Activated CD8-positive, alpha-beta memory T cell treated with anti-CD3 and anti-CD28 coated beads for 36 hours (primary cell): ENCODE results near the gene ADARB1. TPM values are rescaled to one million over a fixed set of nuclear protein-coding genes. Genes with fewer than 3 reads are reported as not detected.

Experiments
- CTCF ChIA-PET: fragments of 350-600 bp; sonication (Branson Sonifier 250); formaldehyde crosslinking; loops from one replicate; lab custom pipeline; 2021; ENCODE audit warnings: antibody characterized with exemption; lab: Charles Lee
- POLR2A ChIA-PET: fragments of 350-600 bp; sonication (Branson Sonifier 250); formaldehyde crosslinking; loops from one replicate; lab custom pipeline; 2021; ENCODE audit warnings: antibody characterized with exemption; lab: Charles Lee
- total RNA-seq, 2 experiments: library from RNA; stranded (reverse); gene quantifications; one replicate each; pipeline ENCODE4 v1.2.3, GENCODE V29; 2021

The ADARB1 gene
- total RNA-seq, 2 experiments from 2014 or later, result 34.9 to 35.4 TPM

DNA sequence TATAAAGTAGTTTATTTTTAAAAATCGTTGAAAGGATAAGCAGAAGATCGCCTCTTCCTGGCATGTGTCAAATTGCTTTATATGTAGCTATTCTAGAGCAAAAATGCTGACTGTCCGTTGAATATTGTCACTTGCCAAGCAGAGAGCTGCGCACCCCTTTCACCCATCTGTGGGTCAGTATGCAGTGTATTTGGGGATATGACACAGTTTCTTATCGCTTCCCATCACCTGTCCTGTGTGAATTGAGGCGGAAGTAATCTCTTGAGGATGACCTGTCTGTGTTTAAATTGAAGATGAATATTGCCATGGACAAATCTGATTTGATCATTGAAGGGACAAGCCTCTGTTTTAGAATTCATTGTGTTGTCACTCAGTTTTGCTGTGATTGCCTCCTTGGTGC is 161.1 kb downstream of the ADARB1 start:
- POLR2A ChIA-PET, result no interaction called here
- CTCF ChIA-PET, result no interaction called here

DNA sequence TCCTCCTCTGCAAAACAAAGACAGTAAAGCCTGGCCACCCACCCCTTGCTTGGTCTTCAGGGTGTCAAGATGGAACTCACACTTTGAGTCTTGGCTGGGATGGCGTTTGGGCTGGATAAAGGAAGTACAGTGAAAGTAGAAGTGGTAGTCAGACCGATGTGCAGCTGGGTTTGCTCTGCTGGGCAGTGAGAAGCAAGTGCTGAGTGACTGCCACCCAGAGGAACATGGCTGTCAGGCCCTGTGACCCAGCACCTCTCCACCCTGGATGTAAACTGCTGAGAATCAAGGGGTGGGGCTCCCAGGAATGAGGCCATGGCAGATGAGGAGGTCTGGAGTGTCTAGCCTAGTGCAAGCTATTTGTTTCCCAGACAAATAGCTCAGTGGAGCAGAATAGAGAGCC is 162.1 kb downstream of the ADARB1 start:
- ChIA-PET CTCF (no interaction called here), POLR2A (no interaction called here)

DNA sequence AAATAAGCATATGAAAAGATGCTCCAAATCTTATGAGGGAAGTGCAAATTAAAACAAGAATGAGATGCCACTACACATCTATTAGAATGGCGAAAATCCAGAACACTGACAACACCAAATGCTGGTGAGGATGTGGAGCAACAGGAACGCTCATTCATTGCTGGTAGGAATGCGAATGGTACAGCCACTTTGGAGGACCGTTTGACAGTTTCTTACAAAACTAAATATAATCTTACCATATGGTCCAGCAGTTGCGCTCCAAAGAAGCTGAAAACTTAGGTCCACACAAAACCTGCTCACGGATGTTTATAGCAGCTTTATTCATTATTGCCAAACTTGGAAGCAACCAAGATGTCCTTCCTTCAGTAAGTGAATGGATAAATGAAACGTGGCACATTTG is 163.0 kb downstream of the ADARB1 start:
- ChIA-PET POLR2A (no interaction called here), CTCF (no interaction called here)

DNA sequence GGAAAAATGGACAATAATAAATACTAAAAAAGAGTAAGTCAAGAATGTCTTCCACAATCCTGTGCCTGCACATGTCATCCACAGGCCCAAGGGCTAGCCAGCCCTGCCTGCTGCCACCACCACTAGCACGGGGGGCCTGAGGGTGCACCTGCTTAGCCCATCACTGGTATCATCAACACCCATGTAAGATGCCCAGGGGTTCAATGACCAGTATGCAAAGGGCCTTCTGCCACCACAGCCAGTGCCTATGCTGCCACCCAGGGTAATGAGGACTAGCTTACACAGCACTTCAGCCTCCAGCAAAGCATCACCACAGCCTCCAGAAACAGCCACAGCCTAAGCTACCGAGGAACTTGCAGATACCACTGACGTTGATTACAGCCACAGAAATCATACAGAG is 167.0 kb downstream of the ADARB1 start:
- CTCF ChIA-PET, result no interaction called here
- POLR2A ChIA-PET, result no interaction called here

DNA sequence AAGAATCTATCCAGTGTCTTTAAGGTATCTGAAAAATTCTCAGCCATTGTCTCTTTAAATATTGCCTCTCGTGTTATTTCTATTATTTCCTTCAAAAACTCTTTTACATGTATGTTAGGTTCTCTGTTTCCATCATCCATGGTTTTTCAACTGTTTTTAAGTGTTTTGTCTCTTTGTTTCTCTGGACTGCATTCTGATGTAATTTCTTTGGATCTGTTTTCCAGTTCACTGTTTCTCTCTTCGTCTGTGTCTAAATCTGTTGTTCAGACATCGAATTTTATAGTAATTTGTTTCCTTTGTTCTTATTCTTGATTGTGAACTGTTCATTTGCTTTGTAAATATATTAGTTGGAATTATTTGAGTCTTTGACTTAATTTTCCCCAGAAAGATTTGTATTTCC is 169.2 kb downstream of the ADARB1 start:
- ChIA-PET POLR2A (no interaction called here), CTCF (no interaction called here)

DNA sequence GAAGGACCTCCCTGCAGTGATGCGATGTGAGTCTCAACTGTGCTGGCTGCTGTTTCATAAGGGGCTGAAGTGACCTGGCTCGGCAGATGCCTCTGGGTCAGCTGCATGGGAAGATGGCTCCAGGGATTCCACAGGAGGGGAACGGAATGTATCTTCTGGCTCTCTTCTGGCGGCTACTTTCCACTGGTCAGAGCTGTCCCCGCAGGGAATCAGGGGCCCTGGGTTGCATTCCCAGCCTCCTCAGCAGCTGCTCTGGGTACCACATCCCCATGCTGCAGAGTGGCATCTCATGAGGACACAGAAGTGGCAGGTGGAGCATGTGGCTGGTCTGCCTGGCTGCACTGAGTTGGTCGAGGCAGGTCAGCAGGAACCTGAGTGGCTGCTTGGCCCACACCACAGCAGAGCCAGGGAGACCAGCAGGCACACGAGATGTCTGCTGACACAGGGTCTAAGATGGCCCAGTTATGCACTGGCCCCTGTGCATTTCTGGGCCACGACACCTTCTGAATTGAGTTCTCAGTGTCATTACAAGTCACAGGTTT is 170.5 kb downstream of the ADARB1 start:
- CTCF ChIA-PET, result no interaction called here

DNA sequence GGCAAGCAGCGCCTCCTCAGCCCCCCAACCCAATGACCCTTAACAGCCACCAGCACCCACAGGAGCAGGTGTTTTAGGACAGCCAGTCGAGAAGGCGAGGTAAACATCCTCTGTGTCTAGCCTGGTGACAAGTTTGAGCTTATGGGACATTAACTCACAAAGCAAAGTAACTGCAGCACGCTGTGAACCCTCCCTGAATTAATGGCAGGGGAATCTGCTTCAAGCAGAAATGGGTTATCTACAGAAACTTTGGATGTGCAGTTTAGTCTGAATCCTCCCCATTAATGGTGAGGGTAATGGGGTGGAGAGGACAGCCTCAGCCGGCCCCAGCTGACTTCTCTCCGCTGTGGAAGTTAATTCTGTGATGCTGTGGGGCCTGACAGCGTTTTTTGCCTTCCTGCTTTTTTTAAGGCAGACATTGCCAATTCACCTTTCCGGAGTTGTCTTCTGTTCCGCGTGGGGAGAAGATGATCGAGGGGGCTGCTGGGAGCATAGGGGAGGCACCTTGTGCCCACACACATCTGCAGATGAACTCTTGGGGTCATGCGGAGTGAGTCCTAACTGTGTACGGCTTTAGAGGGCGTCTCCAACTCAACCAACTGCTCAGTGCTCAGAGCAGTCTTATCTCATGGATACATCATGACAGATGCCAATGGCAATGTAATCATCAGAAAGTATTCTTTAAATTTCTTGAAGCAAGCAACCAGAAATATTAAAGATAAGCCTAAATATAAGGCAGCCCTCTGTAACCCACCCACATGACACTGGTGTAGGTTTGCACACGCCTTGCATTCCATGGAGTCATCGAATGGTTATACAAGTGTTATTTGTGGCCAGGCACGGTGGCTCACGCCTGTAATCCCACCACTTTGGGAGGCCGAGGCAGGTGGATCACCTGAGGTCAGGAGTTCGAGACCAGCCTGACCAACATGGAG is 172.3 kb downstream of the ADARB1 start:
- ChIA-PET POLR2A (no interaction called here), CTCF (no interaction called here)

More for the DNA sequence above, 170.5 kb downstream of the ADARB1 start:
- POLR2A ChIA-PET, result no interaction called here

DNA sequence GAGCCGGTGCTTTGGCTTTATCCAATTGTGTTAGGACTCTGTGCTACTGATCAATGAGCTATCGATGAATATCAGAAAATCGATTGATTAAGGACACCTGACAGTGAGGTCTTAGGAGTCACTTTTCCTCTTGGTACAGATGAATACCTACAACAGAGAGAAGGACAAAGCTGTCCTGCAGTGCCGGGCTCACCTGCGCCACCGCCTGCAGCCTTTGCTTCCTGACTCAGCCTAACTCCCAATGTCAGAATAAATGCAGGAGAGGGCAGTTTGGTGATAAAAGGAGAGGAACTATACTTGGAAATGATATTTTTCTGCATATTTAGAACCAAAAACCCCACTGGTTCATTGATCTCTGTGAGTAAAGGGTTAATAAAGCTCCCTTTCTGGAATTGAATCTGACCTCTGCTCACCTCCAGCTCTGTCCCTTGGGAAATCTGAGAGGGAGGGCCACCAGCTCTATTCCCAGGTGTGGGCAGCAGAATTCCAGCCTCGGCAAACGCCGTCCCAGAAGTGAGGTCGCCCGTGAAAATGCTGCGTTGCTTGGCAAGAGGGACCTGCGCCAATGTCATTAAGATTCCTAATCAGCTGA is 174.0 kb downstream of the ADARB1 start:
- ChIA-PET POLR2A (no interaction called here), CTCF (no interaction called here)

DNA sequence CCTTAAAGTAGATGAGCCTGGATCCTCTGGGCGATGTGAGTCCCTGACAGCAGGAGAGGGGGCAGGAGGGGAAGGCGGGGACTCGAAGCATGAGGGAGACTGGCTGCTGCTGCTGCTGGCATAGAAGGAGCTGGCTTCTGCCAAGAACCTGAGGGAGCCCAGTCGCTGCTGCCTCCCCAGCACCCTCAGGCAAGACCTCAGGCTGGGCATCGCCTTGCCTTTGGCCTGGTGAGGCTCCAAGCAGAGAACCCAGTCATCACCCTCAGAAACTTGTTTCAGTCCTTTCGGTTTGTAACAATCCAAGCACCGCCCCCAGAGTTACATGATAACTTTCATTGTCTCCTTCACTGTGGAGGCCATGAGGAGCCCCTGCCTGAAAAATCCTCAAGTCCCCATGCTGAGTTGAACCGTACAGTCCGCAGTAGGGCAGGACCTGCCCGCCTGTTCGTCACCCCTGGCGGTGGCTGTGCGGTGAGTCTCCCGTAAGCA is 174.6 kb downstream of the ADARB1 start:
- POLR2A ChIA-PET, result interaction anchor here (0.6 kb wide), 1 partner anchor 25 kb away, joined by 3 read pairs; no protein-coding TSS in a partner anchor
- CTCF ChIA-PET, result no interaction called here

DNA sequence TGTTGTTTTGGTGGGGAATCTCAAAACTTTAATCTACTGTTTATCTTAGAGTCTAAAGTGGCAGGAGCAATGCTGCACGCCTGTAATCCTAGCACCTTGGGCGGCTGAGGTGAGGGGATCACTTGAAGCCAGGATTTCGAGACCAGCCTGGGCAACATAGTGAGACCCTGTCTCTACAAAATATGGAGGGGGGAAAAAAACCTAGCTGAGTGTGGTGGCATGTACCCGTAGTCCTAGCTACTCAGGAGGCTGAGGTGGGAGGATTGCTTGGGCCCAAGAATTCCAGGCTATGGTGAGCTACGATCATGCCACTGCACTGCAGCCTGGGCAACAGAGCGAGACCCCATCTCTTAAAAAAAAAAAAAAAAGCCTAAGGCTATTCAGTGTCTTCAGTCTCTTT is 175.2 kb downstream of the ADARB1 start:
- POLR2A ChIA-PET, result no interaction called here
- CTCF ChIA-PET, result no interaction called here

DNA sequence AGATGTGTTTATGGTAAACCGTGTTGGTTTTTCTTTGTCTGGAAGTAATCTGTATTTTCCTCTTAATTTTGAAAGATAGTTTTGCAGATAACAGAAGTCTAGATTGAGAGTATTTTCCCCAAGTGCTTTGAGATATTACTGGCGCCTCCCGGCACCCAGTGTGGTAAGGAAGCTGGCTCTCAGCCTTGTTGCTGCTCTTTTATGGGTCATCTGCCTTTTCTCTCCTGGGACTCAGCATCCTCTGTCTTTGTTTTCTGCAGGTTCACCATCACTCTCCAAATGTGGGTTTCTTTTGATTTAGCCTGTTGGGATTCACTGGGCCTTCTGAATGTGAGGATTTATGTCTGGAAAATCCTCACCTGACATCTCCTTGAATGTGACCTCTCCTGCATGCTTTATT is 175.9 kb downstream of the ADARB1 start:
- POLR2A ChIA-PET, result no interaction called here
- CTCF ChIA-PET, result no interaction called here

DNA sequence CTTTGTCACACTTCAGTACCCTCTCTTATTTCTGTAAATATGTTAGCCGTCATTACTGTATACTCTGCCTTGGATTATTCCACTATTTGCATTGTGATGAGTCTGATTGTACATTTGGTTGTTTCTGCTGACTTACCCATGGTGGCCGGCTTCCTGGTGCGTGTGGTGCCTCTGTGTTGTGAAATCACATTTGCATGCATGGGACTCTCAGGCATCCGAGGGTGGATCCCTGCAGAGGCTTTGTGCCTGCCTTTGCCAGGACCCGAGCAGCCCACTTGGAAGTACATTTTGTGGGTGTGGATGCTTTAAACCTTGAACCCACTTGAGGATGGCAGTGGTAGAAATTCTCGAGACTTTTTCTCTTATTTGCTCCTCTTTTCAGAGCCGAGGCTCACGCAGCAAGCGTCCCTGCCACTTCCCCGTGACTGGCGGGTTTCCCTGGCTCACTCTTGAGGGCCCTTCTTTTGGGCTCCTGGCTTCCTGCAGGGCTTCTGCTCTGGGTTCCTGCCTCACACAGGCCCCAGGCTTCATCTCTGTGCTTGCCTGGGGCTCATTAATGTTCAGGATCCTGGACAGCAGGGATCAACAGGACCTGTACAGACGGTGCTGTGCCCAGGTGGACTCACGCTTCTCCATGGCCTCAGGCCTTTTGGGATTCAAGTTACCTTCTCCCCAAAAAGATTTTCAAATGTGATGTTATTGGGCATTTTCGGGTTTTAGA is 176.7 kb downstream of the ADARB1 start:
- ChIA-PET POLR2A (no interaction called here), CTCF (interaction anchor here (0.6 kb wide), 1 partner anchor 122 kb away, joined by 3 read pairs; no protein-coding TSS in a partner anchor)

DNA sequence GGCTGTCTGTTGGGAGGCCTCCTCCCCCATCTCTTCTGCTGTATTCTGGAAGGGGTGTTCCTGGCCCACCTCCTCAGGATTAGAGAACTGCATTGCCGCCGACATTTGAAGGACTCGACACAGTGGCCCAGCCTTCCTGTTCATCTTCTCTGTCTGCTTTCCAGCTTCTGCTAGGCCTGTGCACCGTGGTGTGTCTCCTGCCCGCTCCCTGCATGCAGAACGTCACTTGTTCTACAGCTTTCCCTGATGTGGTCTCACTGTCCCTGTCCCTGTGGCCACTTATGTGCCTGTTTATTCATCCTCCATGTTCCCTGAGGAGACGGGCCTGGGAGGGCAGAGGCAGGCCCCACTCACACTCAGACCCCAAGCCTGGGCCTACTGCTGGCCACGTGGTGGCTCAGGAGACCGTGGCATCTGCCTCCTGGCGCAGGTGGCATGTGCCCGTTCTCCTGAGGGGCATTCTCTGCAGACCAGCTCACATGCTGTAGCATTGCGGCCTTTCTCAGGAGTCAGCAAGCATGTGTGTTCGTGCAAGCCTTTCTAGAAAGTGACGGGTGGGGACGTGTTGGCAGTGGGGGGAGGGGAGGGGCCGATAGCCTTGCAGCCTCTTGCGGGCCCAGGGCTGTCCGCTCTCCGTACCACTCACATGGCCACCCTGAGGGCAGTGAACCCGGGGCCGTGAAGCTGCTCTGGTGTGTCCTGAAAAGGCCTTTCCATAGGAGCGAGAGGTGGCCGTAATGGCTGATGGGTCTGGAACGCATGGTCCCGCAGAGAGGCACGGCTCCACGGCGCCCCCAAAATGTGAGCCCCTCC is 177.5 kb downstream of the ADARB1 start:
- POLR2A ChIA-PET, result no interaction called here
- CTCF ChIA-PET, result interaction anchor here (0.6 kb wide), 1 partner anchor 123 kb away, joined by 3 read pairs; no protein-coding TSS in a partner anchor

DNA sequence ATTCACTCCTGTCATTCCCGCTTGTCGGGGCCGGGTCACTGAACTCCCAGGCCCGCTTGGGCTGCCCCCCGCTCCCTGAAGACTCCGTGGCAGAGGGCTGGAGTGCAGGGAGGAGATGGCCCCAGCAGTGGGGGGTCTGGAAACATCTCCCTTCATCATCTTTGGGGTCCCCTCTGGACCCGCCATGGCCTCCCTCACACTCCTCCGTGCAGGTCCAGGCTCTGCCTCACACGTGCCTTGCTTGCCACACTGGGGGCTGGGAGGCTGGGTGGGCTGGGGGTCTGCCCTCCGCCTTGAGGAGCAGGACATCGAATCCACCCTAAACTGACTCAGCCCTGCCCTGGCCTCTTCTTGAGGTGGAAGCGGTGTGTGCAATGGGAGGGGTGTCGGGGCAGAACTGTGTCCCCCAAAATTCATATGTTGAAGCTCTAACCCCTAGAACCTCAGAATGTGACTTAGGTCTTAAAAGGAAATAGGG is 178.1 kb downstream of the ADARB1 start:
- CTCF ChIA-PET, result no interaction called here
- POLR2A ChIA-PET, result no interaction called here

DNA sequence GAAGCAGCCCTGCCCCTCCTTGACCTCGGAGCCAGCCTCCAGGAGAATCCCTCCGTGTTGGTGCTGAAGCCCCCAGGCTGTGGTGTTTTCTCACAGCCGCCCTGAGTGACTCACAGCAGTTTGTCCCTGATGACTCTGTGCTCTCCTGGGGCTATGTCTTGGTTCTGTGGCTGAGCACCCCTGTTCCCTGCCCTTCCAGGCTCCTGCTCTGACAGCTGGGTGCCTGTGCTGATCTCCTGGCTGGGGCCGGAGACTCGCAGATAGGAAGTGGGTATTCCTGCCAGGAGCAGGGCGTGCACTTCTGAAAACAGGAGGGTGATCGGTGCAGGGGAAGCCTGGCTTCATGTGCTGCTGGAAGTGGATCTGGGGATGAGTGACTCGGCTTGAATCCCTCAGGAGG is 178.8 kb downstream of the ADARB1 start:
- CTCF ChIA-PET, result no interaction called here
- POLR2A ChIA-PET, result no interaction called here

DNA sequence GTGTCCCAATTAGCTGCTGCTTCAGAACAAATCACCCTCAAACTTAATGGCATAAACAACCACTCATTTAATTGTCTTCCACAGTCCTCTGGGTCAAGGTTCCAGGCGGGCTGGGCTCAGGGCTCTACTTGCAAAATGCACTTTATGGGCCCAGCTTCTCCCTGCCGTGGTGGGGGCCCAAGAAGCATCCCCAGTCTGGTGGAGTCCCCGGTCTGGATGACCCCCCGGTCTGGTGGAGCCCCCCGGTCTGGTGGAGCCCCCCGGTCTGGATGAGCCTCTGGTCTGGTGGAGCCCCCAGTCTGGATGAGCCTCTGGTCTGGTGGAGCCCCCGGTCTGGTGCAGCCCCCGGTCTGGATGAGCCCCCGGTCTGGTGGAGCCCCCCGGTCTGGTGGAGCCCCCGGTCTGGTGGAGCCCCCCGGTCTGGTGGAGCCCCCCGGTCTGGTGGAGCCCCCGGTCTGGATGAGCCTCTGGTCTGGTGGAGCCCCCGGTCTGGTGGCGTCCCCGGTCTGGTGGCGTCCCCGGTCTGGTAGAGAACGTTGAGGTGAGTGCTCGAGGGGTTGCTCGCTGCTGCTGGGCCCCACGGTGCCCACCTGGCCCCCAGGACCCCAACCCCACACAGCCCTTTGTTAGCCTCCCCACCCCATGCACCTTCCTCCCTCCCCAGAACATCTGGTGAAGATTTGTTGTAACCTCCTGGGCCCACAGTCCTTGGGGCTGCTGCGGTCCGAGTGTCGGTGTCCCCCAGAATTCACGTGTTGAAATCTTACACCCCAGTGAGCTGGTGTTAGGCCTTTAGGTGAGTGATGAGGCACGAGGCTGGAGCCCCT is 179.5 kb downstream of the ADARB1 start:
- ChIA-PET POLR2A (no interaction called here), CTCF (no interaction called here)

DNA sequence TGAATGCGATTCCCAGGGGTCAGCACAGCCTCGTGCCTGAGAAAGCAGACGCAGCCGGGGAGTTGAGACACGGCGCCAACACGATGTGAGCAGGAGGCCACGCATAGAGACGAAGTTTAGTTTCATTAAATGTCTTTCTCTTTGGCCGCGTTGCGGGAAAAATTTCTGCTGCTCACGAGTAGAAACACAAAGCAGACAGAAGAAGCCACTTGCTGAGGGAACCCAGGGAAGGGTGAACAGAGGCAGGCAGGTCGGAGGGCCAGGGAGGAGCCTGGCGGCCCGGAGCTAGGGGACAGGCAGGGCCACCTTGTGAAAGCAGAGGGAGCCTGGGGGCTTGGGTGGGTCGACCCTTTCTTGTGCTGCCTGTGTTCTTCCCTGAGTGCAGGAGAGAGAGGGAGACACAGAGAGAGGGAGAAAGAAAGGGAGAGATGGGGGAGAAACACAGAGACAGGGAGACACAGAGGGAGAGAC is 180.1 kb downstream of the ADARB1 start:
- ChIA-PET CTCF (no interaction called here), POLR2A (interaction anchor here (0.7 kb wide), 1 partner anchor 180 kb away, joined by 11 read pairs; no protein-coding TSS in a partner anchor)
